ENCODE results near the gene IGSF8.

IGSF8 gene

GRCh38 chr1:160097911-160098851 lies at the start of gene IGSF8:
Gene IGSF8 (minus strand): TSS chr1:160098619. CDS start chr1:160098472, 147 bp downstream.
- no peak for DNase-seq (ENCODE audit: low read depth, low spot score)

GRCh38 chr1:160148121-160148520 lies 49.7 kb upstream of the IGSF8 start:
- no peak for DNase-seq (ENCODE audit: low read depth, low spot score)

GRCh38 chr1:160146107-160146506 lies 47.7 kb upstream of the IGSF8 start:
- DNase-seq (ENCODE audit: low read depth, low spot score): no peak

DNA sequence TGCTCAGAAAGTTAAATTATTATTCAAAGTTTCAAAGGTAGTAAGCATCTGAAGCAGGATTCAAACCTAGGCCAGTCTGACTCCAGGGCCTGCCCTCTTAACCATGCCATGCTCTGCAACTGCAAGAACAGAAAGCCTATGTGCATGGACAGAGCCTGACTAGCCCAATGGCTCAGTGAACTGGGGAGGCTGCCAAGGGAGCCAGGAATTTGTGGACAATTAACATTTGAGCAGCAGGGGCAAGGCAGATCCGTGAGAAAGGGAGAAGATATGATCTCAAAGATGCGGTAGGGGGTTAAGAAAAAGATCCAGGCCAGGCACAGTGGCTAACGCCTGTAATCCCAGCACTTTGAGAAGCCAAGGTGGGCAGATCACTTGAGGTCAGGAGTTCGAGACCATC lies 46.5 kb upstream of the IGSF8 start:
- no peak for DNase-seq (ENCODE audit: low read depth, low spot score)

DNA sequence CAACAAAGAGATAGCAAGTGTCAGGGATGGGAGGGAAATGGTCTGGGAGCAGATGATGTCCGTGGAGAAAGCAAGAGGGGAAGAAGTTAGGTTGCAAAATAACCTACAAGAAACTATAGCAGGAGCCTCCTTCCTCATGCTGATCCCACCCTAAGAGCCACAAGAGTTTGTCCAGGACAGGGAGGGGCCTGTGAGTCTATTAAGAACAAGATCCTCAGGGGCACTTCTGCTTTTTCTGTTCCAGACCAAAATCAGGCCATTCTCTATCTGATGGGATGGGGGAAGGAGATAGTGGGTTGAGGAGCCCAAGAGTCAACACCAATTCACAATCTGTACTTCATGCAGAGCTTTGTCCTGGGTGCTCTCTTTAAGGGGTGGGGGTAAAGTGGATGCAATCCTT lies 45.3 kb upstream of the IGSF8 start:
- DNase-seq (ENCODE audit: low read depth, low spot score): no peak

- no peak for DNase-seq (ENCODE audit: low read depth, low spot score)
Measured at GRCh38 chr1:160139840-160140239, 41.4 kb upstream of the IGSF8 start.

DNA sequence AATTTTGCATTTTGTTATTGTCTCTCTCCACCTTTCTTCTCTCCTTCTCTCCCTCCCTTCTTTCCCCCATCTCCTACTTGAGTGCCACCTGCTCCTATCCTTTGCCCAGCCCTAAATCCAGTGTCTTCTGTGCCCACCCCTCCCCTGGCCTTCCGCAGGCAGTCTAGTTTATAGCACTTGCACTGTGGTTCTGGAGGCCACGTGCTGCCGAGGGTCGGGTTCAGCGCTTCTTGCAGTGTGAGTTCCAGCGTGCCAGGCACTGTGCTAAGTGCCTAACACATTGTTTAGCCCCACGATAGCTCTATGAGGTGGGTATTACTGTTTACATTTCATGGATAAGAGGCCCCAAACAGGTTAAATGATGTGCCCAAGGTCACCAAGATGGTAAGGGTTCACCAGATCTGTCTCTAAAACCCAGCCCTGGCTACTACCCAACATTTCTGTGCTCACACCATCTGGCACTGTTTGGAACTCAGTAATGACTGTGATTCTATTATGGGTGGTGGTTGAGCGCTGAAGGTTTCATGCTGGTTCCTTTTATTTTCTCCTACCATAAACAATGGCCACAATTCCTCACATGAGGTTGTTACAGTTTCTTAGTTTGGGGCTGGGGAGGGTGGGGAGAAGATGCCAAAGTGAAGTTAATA lies 38.9 kb upstream of the IGSF8 start:
- no peak for DNase-seq (ENCODE audit: low read depth, low spot score)

DNA sequence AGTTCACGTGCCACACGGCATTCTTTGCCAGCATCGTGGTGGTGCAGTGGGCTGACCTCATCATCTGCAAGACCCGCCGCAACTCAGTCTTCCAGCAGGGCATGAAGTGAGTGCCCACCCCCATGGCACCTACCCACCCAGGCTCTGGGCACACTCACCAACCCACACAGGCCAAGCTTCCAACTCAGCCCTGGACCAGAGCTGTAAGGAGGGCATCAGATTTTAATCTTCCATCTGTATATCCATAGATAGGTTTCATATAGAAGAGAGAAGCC lies 38.4 kb upstream of the IGSF8 start:
- DNase-seq (ENCODE audit: low read depth, low spot score): no peak

DNA sequence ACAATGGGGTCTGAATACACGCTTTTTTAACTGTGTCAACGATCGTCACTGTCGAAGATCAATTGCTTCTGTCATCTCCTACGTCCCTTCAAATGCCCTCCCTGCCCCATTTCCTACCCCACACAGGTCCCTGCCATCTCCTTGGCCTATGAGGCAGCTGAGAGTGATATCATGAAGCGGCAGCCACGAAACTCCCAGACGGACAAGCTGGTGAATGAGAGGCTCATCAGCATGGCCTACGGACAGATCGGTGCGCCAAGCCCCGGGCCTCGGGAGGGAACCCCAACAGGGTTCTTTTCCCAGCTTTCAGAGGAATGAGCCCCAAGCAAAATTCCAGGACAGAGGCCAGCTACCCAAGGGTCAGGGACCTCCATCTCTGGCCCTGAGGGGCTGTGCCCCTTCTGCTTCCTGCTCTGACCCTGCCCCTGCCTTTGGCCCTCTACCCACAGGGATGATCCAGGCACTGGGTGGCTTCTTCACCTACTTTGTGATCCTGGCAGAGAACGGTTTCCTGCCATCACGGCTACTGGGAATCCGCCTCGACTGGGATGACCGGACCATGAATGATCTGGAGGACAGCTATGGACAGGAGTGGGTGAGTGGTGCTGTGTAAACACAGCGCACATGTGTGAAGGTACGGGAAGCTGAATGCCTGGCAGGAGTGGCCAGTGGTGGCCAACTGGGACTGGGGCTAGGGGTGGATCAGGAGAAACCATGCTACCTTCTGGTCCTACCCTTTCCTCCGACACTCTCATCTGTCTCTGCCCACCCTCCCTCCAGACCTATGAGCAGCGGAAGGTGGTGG lies 37.9 kb upstream of the IGSF8 start:
- DNase-seq (ENCODE audit: low read depth, low spot score): no peak

- DNase-seq (ENCODE audit: low read depth, low spot score): no peak
Measured at GRCh38 chr1:160134791-160135572, 36.6 kb upstream of the IGSF8 start.

- DNase-seq (ENCODE audit: low read depth, low spot score): no peak
Measured at GRCh38 chr1:160133990-160134770, 35.8 kb upstream of the IGSF8 start.

DNA sequence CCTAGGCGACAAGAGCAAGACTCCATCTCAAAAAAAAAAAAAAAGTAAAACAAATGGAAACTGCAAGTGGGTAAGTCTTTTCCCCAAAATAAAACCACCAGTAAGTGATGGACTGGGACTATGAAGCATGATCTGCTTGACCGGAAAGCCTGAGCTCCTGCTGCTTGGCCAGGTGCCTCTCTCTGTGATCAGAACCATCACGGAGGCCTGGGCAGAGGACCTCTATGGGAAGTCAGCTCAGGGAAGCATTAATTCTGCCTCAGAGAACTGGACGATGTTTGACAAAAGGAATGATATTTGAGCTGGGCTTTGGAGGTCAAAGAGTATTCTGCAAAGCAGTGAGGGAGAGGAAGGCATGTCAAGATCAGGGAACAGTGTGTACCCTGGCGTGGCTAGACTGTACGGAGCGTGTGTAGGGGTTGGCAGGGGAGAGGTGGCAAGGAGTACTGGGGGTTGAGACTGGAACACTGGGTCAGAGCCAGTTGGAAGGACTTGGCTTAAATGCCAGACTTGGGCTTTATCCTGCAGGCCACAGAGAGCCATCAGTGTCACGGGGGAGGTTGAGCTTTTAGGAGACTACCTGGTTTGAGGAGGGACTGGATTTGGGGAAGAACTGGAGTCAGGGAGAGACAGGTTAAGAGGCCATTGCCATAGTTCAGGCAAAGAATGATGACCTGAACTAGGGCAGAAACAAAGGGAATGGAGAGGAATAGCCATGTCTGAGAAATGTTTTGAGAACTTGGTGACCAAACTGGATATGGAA lies 33.6 kb upstream of the IGSF8 start:
- no peak for DNase-seq (ENCODE audit: low read depth, low spot score)

DNA sequence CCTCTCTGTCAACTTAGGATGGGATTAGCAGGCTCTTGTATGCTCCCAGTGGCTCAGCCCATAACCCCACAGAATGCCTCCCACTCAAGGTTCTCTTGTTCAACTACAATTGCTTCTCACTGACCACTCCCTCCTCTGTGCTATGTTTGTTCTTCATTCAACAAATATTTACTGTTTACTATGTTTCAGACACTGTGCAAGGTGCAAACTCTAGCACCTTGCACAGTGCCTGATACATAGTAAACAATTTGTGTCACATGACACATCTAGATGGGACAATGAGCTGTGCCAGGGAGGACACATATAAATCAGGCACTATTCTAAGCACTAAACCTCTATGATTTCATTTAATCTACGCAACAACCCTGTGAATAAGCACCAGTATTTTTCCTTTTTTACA lies 32.5 kb upstream of the IGSF8 start:
- DNase-seq (ENCODE audit: low read depth, low spot score): no peak

DNA sequence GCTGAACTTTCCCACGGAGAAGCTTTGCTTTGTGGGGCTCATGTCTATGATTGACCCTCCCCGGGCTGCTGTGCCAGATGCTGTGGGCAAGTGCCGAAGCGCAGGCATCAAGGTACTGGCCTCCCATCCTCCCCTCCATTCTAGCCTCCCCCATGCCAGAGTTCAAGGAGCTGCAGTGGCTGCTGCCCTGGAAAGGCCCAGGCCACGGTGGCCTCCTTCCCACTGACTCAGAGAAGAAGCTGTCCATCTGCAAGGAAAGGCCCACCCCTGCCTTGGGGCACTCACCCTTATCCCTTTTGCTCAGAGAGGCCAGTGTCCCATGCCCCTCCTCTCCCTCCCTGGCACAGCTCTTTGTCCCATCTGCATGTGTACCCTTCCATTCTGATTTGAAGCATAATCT lies 32.1 kb upstream of the IGSF8 start:
- DNase-seq (ENCODE audit: low read depth, low spot score): no peak

GRCh38 chr1:160129966-160130365 lies 31.5 kb upstream of the IGSF8 start:
- no peak for DNase-seq (ENCODE audit: low read depth, low spot score)

DNA sequence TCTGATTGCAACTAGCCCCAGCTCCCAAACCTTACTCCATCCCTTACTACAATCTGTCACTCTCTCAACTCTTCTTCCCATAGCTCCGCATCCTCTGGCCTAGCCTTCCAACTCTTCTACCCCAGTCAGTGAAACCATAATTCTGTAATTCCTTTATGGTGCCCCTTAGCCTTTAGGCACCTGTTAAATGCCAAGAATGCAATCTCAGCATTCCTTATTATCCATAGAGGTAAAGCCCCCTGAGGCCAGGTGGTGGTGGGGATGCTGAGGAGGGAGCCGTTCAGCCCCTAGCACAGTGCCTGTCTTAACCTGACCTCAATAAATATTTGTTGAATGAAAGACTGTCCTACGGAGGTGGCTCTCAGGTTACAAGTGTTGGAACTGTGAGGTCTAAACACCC lies 31.1 kb upstream of the IGSF8 start:
- DNase-seq (ENCODE audit: low read depth, low spot score): no peak

DNA sequence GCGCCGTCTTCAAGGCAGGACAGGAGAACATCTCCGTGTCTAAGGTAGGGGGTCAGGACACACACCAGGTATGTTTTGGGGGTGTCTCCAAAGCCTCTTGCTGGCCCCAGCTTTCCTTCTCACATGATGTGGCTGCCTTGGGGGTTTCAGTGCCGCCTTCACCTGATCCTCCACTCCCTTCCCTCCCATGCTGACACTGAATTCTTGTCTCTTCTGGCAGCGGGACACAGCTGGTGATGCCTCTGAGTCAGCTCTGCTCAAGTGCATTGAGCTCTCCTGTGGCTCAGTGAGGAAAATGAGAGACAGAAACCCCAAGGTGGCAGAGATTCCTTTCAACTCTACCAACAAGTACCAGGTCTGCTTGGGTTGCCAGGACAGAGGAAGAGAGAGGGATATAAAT lies 30.6 kb upstream of the IGSF8 start:
- no peak for DNase-seq (ENCODE audit: low read depth, low spot score)

DNA sequence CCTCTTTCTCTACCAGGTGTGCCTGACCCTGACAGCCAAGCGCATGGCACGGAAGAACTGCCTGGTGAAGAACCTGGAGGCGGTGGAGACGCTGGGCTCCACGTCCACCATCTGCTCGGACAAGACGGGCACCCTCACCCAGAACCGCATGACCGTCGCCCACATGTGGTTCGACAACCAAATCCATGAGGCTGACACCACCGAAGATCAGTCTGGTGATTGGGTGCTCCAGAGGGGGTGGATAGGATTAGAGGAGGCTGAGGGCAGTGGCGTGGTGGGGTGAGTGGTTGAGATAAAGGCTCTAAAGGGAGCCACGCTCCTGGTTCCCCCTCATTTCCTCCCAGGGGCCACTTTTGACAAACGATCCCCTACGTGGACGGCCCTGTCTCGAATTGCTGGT lies 30.2 kb upstream of the IGSF8 start:
- DNase-seq (ENCODE audit: low read depth, low spot score): no peak

- DNase-seq (ENCODE audit: low read depth, low spot score): no peak
Measured at GRCh38 chr1:160127865-160128523, 29.6 kb upstream of the IGSF8 start.

DNA sequence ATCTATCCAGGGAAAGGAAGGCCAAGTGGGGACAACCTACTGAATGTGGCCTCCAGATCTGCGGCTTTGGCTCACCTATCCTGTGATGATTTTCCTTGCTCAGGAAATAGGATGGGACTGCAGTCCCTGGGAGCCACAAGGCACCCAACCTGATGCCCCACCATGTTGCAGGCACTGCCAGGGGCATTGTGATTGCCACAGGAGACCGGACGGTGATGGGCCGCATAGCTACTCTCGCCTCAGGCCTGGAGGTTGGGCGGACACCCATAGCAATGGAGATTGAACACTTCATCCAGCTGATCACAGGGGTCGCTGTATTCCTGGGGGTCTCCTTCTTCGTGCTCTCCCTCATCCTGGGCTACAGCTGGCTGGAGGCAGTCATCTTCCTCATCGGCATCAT lies 29.0 kb upstream of the IGSF8 start:
- no peak for DNase-seq (ENCODE audit: low read depth, low spot score)

All from brain pericyte (primary cell).